HEK293T (cell line): ENCODE results near the gene ADIPOR2.

Experiments
- BHLHE40 ChIP-seq: fragments of 450-650 bp; IDR thresholded peaks from 2 replicates; pipeline ENCODE4 v1.6.1; 2016; ENCODE audit warnings: mild to moderate bottlenecking, moderate library complexity, borderline replicate concordance
- ELF4 ChIP-seq: fragments of 450-650 bp; IDR thresholded peaks from 2 replicates; pipeline ENCODE4 v1.6.1; 2017; ENCODE audit warnings: antibody characterized with exemption
- FOXA1 ChIP-seq: fragments of 450-650 bp; IDR thresholded peaks from 2 replicates; pipeline ENCODE4 v1.6.1; 2016; ENCODE audit warnings: mild to moderate bottlenecking
- FOXK2 ChIP-seq: fragments of 450-650 bp; IDR thresholded peaks from 2 replicates; pipeline ENCODE4 v1.6.1; 2016; ENCODE audit warnings: mild to moderate bottlenecking
- FOXM1 ChIP-seq: fragments of 450-650 bp; IDR thresholded peaks from 2 replicates; pipeline ENCODE4 v1.6.1; 2017; ENCODE audit warnings: mild to moderate bottlenecking, borderline replicate concordance
- HDGF ChIP-seq: fragments of 450-650 bp; IDR thresholded peaks from 2 replicates; pipeline ENCODE4 v1.6.1; 2017; ENCODE audit warnings: antibody characterized with exemption, borderline replicate concordance
- L3MBTL2 ChIP-seq: fragments of 450-650 bp; conservative IDR thresholded peaks from 2 replicates; pipeline ENCODE4 v1.6.1; 2016; ENCODE audit warnings: mild to moderate bottlenecking
- LEF1 ChIP-seq: fragments of 450-650 bp; IDR thresholded peaks from 2 replicates; pipeline ENCODE4 v1.6.1; 2017; ENCODE audit warnings: mild to moderate bottlenecking, borderline replicate concordance
- NFRKB ChIP-seq: fragments of 450-650 bp; IDR thresholded peaks from 2 replicates; pipeline ENCODE4 v1.6.1; 2016; ENCODE audit warnings: mild to moderate bottlenecking, moderate library complexity
- SP1 ChIP-seq: fragments of 450-650 bp; IDR thresholded peaks from 2 replicates; pipeline ENCODE4 v1.6.1; 2017
- SUZ12 ChIP-seq: fragments of 450-650 bp; IDR thresholded peaks from 2 replicates; pipeline ENCODE4 v1.6.1; 2016; ENCODE audit warnings: mild to moderate bottlenecking
- TARDBP ChIP-seq: fragments of 450-650 bp; IDR thresholded peaks from 2 replicates; pipeline ENCODE4 v1.6.1; 2016
- ZNF384 ChIP-seq: fragments of 450-650 bp; IDR thresholded peaks from 2 replicates; pipeline ENCODE4 v1.6.1; 2016
- TF ChIP-seq, protein P1 (sequence below): fragments of 450-650 bp; IDR thresholded peaks from 2 replicates; pipeline ENCODE4 v1.6.1; 2016

DNA sequence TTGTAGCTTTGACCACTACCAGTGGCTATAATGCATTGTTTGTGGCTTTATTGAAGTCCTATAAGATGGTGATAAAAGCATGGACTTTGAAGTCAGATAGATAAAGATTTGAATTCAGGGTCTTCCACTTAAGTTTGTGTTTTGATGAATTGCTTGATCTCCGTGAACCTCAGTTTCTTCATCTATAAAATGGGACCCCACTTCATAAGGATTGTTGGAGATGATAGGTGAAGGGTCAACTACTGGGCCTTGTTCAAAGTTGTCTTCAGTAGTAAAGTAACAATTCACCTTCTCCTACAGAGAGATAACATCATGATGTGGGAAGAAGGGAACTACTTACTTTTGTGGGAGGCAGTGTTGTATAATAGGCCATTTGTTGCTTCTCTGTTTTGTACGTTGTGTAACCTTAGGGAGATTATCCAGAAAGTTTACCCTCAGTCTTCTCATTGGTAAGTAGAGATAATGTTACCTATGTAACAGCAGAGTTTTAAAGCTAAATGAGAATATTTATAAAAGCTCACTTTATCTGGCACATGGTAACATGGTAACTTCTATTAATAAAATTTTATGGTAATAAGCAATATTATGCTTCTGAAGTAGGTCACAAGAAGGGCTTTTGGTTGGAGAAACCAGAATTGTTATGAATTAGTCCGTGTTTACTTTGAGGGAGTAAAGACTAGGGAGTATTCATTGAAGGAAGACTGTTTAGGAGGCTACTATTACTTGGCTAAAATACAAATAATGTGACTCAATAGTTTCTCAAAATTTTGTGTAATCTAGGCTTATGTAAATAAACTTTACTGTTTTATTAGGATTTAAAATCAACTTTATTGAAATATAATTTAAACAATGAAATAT is 15.1 kb downstream of the ADIPOR2 start:
- TF ChIP-seq TARDBP (no peak), SP1 (no peak), BHLHE40 (no peak), SUZ12 (no peak), LEF1 (no peak), FOXA1 (no peak), ELF4 (no peak), NFRKB (no peak), FOXM1 (no peak), HDGF (no peak), ZNF384 (no peak), L3MBTL2 (no peak), FOXK2 (no peak)
- TF ChIP-seq, protein P1, sequence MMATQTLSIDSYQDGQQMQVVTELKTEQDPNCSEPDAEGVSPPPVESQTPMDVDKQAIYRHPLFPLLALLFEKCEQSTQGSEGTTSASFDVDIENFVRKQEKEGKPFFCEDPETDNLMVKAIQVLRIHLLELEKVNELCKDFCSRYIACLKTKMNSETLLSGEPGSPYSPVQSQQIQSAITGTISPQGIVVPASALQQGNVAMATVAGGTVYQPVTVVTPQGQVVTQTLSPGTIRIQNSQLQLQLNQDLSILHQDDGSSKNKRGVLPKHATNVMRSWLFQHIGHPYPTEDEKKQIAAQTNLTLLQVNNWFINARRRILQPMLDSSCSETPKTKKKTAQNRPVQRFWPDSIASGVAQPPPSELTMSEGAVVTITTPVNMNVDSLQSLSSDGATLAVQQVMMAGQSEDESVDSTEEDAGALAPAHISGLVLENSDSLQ: no peak
